Measurements from ENCODE around the gene KRT3. TPM values are rescaled to one million over a fixed set of nuclear protein-coding genes. Genes with fewer than 3 reads are reported as not detected.

Gene KRT3
- total and polyA plus RNA-seq, 8 donors = not detected

- WGBS, 2 donors = 77 to 85% methylated on average over 5 of the region's 5 CpGs
- ATAC-seq = no peak
- DNase-seq = no peak
- Histone ChIP-seq H3K4me3 (no peak overlapping the region), H3K4me1 (no peaks in the 10 kb centered on the region), H3K27ac (no peak overlapping the region), H3K27me3 (no peaks in the 10 kb centered on the region), H3K36me3 (no peaks in the 10 kb centered on the region), H3K9me3 (no peaks in the 10 kb centered on the region)
- no peak for FAIRE-seq
- intact Hi-C loops (cut with DNase I) = no loop called here
- TF ChIP-seq CTCF (IDR thresholded peaks at IDR 0.05) = no peak
Observed at GRCh38 chr12:52776435-52776834, 19.5 kb downstream of the KRT3 start.

- H3K4me1 ChIP-seq = no peaks in the 10 kb centered on the region
- no peak overlapping the region for H3K4me3 ChIP-seq
- intact Hi-C loops (cut with DNase I) = no loop called here
- ATAC-seq = no peak
- H3K27me3 ChIP-seq = no peaks in the 10 kb centered on the region
- no peaks in the 10 kb centered on the region for H3K9me3 ChIP-seq
- 66 to 72% methylated on average over 8 of the region's 8 CpGs for WGBS, 2 donors
- DNase-seq = no peak
- H3K36me3 ChIP-seq = no peaks in the 10 kb centered on the region
- H3K27ac ChIP-seq = no peak overlapping the region
- no peak for TF ChIP-seq CTCF (IDR thresholded peaks at IDR 0.05)
- no peak for FAIRE-seq
Observed at GRCh38 chr12:52774629-52775250, 21.2 kb downstream of the KRT3 start.

- DNase-seq (no peak), FAIRE-seq (no peak), ATAC-seq (no peak)
- no peak overlapping the region for H3K27ac ChIP-seq
- no peaks in the 10 kb centered on the region for H3K4me1 ChIP-seq
- no peaks in the 10 kb centered on the region for H3K9me3 ChIP-seq
- intact Hi-C loops (cut with DNase I) = no loop called here
- WGBS, 2 donors = 65 to 76% methylated on average over 3 of the region's 3 CpGs
- H3K27me3 ChIP-seq = no peaks in the 10 kb centered on the region
- no peak overlapping the region for H3K4me3 ChIP-seq
- H3K36me3 ChIP-seq = no peaks in the 10 kb centered on the region
- no peak for TF ChIP-seq CTCF (IDR thresholded peaks at IDR 0.05)
Observed at GRCh38 chr12:52772772-52773171, 23.1 kb downstream of the KRT3 start.

GRCh38 chr12:52772188-52772587 is 23.7 kb downstream of the KRT3 start:
- Histone ChIP-seq H3K27me3 (no peaks in the 10 kb centered on the region), H3K9me3 (no peaks in the 10 kb centered on the region), H3K4me3 (no peak overlapping the region), H3K27ac (no peak overlapping the region), H3K4me1 (no peaks in the 10 kb centered on the region), H3K36me3 (no peaks in the 10 kb centered on the region)
- WGBS, 2 donors = 74 to 78% methylated on average over 4 of the region's 4 CpGs
- intact Hi-C loops (cut with DNase I) = no loop called here
- no peak for ATAC-seq
- FAIRE-seq = no peak
- no peak for DNase-seq
- no peak for TF ChIP-seq CTCF (IDR thresholded peaks at IDR 0.05)

- WGBS, 2 donors = 59 to 69% methylated on average over 4 of the region's 4 CpGs
- FAIRE-seq (no peak), ATAC-seq (no peak), DNase-seq (no peak)
- Histone ChIP-seq H3K4me1 (no peaks in the 10 kb centered on the region), H3K27me3 (no peaks in the 10 kb centered on the region), H3K9me3 (no peaks in the 10 kb centered on the region), H3K36me3 (no peaks in the 10 kb centered on the region), H3K27ac (no peak overlapping the region), H3K4me3 (no peak overlapping the region)
- TF ChIP-seq CTCF (IDR thresholded peaks at IDR 0.05) = no peak
- intact Hi-C loops (cut with DNase I) = no loop called here
Observed at GRCh38 chr12:52771505-52771904, 24.4 kb downstream of the KRT3 start.

Data from pancreas (tissue), 10 donors.